K562 (cell line): ENCODE results near the gene TRAF3. TPM values are rescaled to one million over a fixed set of nuclear protein-coding genes. Genes with fewer than 3 reads are reported as not detected.

Source experiments
- ATAC-seq: fragments of 200-7000 bp; cut with Tn5 transposase; 3 replicates; pipeline ENCODE4 v1.9.1; 2020; ENCODE audit warnings: moderate library complexity
- BruUV-seq: library from RNA; stranded (reverse); fragments of 400-500 nt; replicated peaks from 2 replicates; lab custom pipeline; 2021; lab: Mats Ljungman, UMichigan
- CTCF ChIA-PET: fragments of 300-600 bp; formaldehyde crosslinking; extraction: SDS; loops from one replicate; lab custom pipeline; 2021; ENCODE audit warnings: low intra/inter-chr PET ratio; lab: Yijun Ruan, JAX
- POLR2A ChIA-PET: fragments of 300-600, 350-650 bp; sonication (Branson Sonifier 250); formaldehyde crosslinking; extraction: SDS; loops from one replicate; lab custom pipeline; 2021; ENCODE audit warnings: antibody characterized with exemption, inconsistent platforms; lab: Yijun Ruan, JAX
- DNase-seq, 4 experiments: peaks; one replicate each; pipeline versions ENCODE4 v3.0.0 to v3.0.0-alpha.2; 2011 to 2018; ENCODE audit warnings: low spot score in 3 of 4, mixed read lengths in 3 of 4; ENCODE audit errors: extremely low read depth in 1 of 4
- FAIRE-seq: peaks from 2 replicates; lab custom pipeline; 2011; peaks lifted over from hg19 to GRCh38; lab: Jason Lieb, UNC
- H2AFZ ChIP-seq: 2 replicates; pipeline ENCODE4 v1.6.0; 2011; ENCODE audit warnings: low read depth, low read length, control low read depth, inconsistent platforms
- H3K27ac ChIP-seq: fragments of 200-600 bp; 3 replicates; pipeline ENCODE4 v1.8.0; 2011; ENCODE audit warnings: low read depth, mild to moderate bottlenecking, control low read depth, inconsistent platforms, low read length, moderate library complexity, mixed read lengths; ENCODE audit errors: extremely low read depth
- H3K27me3 ChIP-seq, 2 experiments: fragments of 300-600 bp in 1 of 2; 2 replicates in 1 of 2; 3 replicates in 1 of 2; pipeline versions ENCODE4 v1.6.0 to v1.8.0; 2011; ENCODE audit warnings: inconsistent platforms in 2 of 2, low read length in 2 of 2, mild to moderate bottlenecking in 1 of 2, mixed read lengths in 1 of 2, moderate library complexity in 1 of 2; ENCODE audit not compliant: control insufficient read depth in 2 of 2, insufficient read depth in 2 of 2
- H3K36me3 ChIP-seq: fragments of 300-600 bp; 3 replicates; pipeline ENCODE4 v1.8.0; 2011; ENCODE audit warnings: mild to moderate bottlenecking, low read length, inconsistent platforms; ENCODE audit not compliant: control insufficient read depth, insufficient read depth
- H3K4me1 ChIP-seq, 2 experiments: fragments of 200-600 bp in 1 of 2; replicated peaks in 1 of 2; 2 replicates in 1 of 2; 3 replicates in 1 of 2; pipeline versions ENCODE4 v1.5.1 to v1.8.0; 2011; ENCODE audit warnings: inconsistent platforms in 2 of 2, low read length in 2 of 2, mild to moderate bottlenecking in 1 of 2, mixed read lengths in 1 of 2, moderate library complexity in 1 of 2; ENCODE audit not compliant: control insufficient read depth in 2 of 2, insufficient read depth in 2 of 2
- H3K4me2 ChIP-seq: 2 replicates; pipeline ENCODE4 v1.6.1; 2011; ENCODE audit warnings: low read length, control low read depth, inconsistent platforms, mixed read lengths; ENCODE audit not compliant: insufficient read depth
- H3K4me3 ChIP-seq: fragments of 200-600 bp; sonication (generic), shearing (Covaris generic); 2 replicates; pipeline ENCODE4 v1.5.1; 2016; ENCODE audit warnings: control low read depth, inconsistent platforms
- H3K79me2 ChIP-seq: fragments of 200-600 bp; 3 replicates; pipeline ENCODE4 v1.8.0; 2011; ENCODE audit warnings: low read length, inconsistent platforms; ENCODE audit not compliant: control insufficient read depth, insufficient read depth
- H3K9ac ChIP-seq, 2 experiments: 2 replicates each; pipeline versions ENCODE4 v1.6.0 to v1.6.1; 2011; ENCODE audit warnings: low read depth in 2 of 2, low read length in 2 of 2, control low read depth in 1 of 2, inconsistent platforms in 1 of 2, mild to moderate bottlenecking in 1 of 2, mixed read lengths in 1 of 2; ENCODE audit not compliant: insufficient read depth in 1 of 2
- H3K9me1 ChIP-seq: one replicate; pipeline ENCODE4 v1.6.0; 2011; ENCODE audit warnings: inconsistent platforms, mild to moderate bottlenecking, low read length, moderate library complexity; ENCODE audit not compliant: control insufficient read depth, insufficient read depth
- H3K9me3 ChIP-seq: replicated peaks from 2 replicates; pipeline ENCODE4 v1.5.1; 2011; ENCODE audit warnings: low read depth, low read length, inconsistent platforms; ENCODE audit not compliant: control insufficient read depth, insufficient read depth
- H4K20me1 ChIP-seq: replicated peaks from 2 replicates; pipeline ENCODE4 v1.6.1; 2011; ENCODE audit warnings: low read length, inconsistent platforms, mixed read lengths; ENCODE audit not compliant: control insufficient read depth, insufficient read depth
- BRCA1 ChIP-seq, 2 experiments: fragments of 450-650 bp in 1 of 2; sonication (generic) in 1 of 2; formaldehyde crosslinking in 1 of 2; IDR thresholded peaks; 2 replicates each; pipeline versions ENCODE4 v1.5.0 to v1.6.1; 2017 to 2020; ENCODE audit warnings: mild to moderate bottlenecking in 1 of 2, missing genetic modification reagents in 1 of 2
- KLF16 ChIP-seq: IDR thresholded peaks from 2 replicates; pipeline ENCODE4 v1.6.1; 2016; ENCODE audit warnings: antibody characterized with exemption
- LEF1 ChIP-seq: fragments of 450-650 bp; IDR thresholded peaks from 2 replicates; pipeline ENCODE4 v1.6.1; 2016; ENCODE audit warnings: mild to moderate bottlenecking
- ZNF175 ChIP-seq: fragments of 200-800 bp; sonication (Bioruptor generic); IDR thresholded peaks from 2 replicates; pipeline ENCODE4 v1.6.1; 2016; ENCODE audit warnings: low read depth, mild to moderate bottlenecking, missing genetic modification characterization, missing compliant biosample characterization
- ZNF551 ChIP-seq: fragments of 250-450 bp; sonication (Bioruptor Pico); IDR thresholded peaks from 2 replicates; pipeline ENCODE4 v1.5.0; 2021; ENCODE audit warnings: mild to moderate bottlenecking, moderate library complexity
- ZNF668 ChIP-seq: fragments of 250-450 bp; sonication (Bioruptor Pico); IDR thresholded peaks from 2 replicates; pipeline ENCODE4 v1.8.0; 2022; ENCODE audit warnings: mild to moderate bottlenecking, inconsistent platforms
- ZNF785 ChIP-seq: fragments of 250-450 bp; sonication (Bioruptor Pico); IDR thresholded peaks from 2 replicates; pipeline ENCODE4 v1.4.0; 2020; ENCODE audit warnings: mild to moderate bottlenecking
- WGBS: fragments of 100-300 bp; shearing (Covaris generic); methylation state at CpG from one replicate; pipeline ENCODE4 v1.1.6; 2016; ENCODE audit warnings: low coverage, mixed read lengths; ENCODE audit not compliant: insufficient coverage; ENCODE audit errors: missing lambda C conversion rate; 5-methylcytosine and 5-hydroxymethylcytosine counted together
- in situ Hi-C: fragments of 300-500 bp; cut with MboI; formaldehyde crosslinking; loops from 4 replicates; pipeline ENCODE4 v1.15.0; 2018; ENCODE audit warnings: inconsistent platforms, mixed read lengths
- intact Hi-C: fragments of 100-400 bp; cut with micrococcal nuclease; formaldehyde crosslinking; loops from 2 replicates; pipeline ENCODE4 v1.14.2; 2022
- polyA plus RNA-seq, 8 experiments: library from polyadenylated mRNA; depleted of rRNA in 4 of 8; stranded (reverse) in 5 of 8; unstranded in 3 of 8; fragments of >200 nt; fragmentation: Nextera tagmentation in 2 of 8; fragmentation: Illumina TruSeq in 1 of 8; extraction: Ambion mirVana in 2 of 8; extraction: Trizol in 1 of 8; gene quantifications; 2 replicates each; pipeline versions ENCODE4 v1.2.1 to v1.2.3, GENCODE V29; 2011 to 2014; ENCODE audit warnings: inconsistent platforms in 1 of 8, missing spikeins in 1 of 8
- total RNA-seq, 7 experiments: library from RNA; depleted of rRNA in 6 of 7; stranded (reverse); fragments of >200 nt in 6 of 7; fragmentation: Illumina TruSeq in 2 of 7; extraction: Trizol in 2 of 7; gene quantifications; 2 replicates each; pipeline versions ENCODE4 v1.2.1 to v1.2.3, GENCODE V29; 2011 to 2021; ENCODE audit warnings: low replicate concordance in 1 of 7

Gene TRAF3
- total and polyA plus RNA-seq, 9 of the 15 experiments (the other 6 are each of a cell fraction or from before 2014, with no cell fraction given), result 0.52 to 21.3 (median 9.9) TPM

DNA sequence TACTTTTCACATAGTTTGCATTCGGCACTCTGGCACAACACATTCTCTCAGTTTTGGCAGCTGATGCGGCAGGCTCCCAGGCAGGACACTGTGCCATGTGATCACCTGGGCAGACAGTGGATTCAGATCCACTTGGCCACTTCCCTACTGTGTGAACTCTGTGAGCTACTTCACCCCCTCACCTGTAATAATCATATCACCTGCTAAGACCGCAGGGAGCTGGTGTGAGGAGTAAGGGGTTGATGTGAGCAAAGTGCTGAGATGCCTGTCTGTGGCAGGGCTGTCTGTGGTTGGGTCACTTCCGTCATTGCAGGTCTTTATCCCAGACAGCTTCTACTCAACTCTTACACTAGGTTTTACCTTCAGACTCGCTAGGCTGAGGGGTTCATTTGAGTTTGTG lies 94.8 kb downstream of the TRAF3 start:
- H3K9ac ChIP-seq, result no peak overlapping the region
- H3K4me2 ChIP-seq, result no peak overlapping the region
- no peaks in the 10 kb centered on the region for H3K27me3 ChIP-seq
- no peaks in the 10 kb centered on the region for H3K79me2 ChIP-seq
- no peak for DNase-seq
- BruUV-seq, result no TSS peak
- POLR2A ChIA-PET, result interaction anchor here (0.9 kb wide), 1 partner anchor 15 kb away, joined by 3 read pairs; no protein-coding TSS in a partner anchor
- intact Hi-C loops (no loop called here), in situ Hi-C loops (no loop called here)
- H2AFZ ChIP-seq, result no peak overlapping the region
- WGBS, result 80% methylated on average over 5 of the region's 5 CpGs
- H3K9me3 ChIP-seq, result no peaks in the 10 kb centered on the region
- no peak overlapping the region for H3K4me3 ChIP-seq
- TF ChIP-seq ZNF668 (CRISPR knock-in tag), result no peak
- no peak for ATAC-seq
- CTCF ChIA-PET, result no interaction called here
- H3K9me1 ChIP-seq, result no peaks in the 10 kb centered on the region
- peaks cover 42% of the 10 kb centered on the region for H3K36me3 ChIP-seq
- no peak overlapping the region for H3K27ac ChIP-seq
- no peak for FAIRE-seq
- no peaks in the 10 kb centered on the region for H4K20me1 ChIP-seq
- peaks cover 0 to 3% of the 10 kb centered on the region in 2 experiments; a peak in 2 of 5 replicates for H3K4me1 ChIP-seq

- Histone ChIP-seq H3K9me3 (no peaks in the 10 kb centered on the region), H3K4me3 (no peak overlapping the region), H3K27me3 (no peaks in the 10 kb centered on the region), H2AFZ (no peak overlapping the region), H4K20me1 (no peaks in the 10 kb centered on the region), H3K9me1 (no peaks in the 10 kb centered on the region), H3K9ac (no peak overlapping the region; a peak in 1 of 4 replicates), H3K4me2 (no peak overlapping the region), H3K79me2 (no peaks in the 10 kb centered on the region), H3K27ac (no peak overlapping the region), H3K36me3 (peaks cover 47% of the 10 kb centered on the region), H3K4me1 (peaks cover 0 to 3% of the 10 kb centered on the region in 2 experiments; a peak in 2 of 5 replicates)
- ChIA-PET CTCF (no interaction called here), POLR2A (interaction anchor here (0.9 kb wide), 1 partner anchor 28 kb away, joined by 3 read pairs; no protein-coding TSS in a partner anchor)
- WGBS, result 86% methylated on average over 1 of the region's 7 CpGs
- ATAC-seq (no peak), FAIRE-seq (no peak), DNase-seq (no peak)
- no TSS peak for BruUV-seq
- in situ Hi-C loops (no loop called here), intact Hi-C loops (no loop called here)
- TF ChIP-seq LEF1 (no peak), ZNF175 (no peak), KLF16 (no peak), ZNF551 (no peak), ZNF785 (CRISPR knock-in tag) (no peak), BRCA1 (IDR thresholded peaks at IDR 0.05) (no peak), BRCA1 (CRISPR knock-in tag; IDR thresholded peaks at IDR 0.05) (no peak)
Measured at GRCh38 chr14:102873131-102873530, 95.9 kb downstream of the TRAF3 start.
